Stimulated activated CD4-positive, alpha-beta T cell treated with anti-CD3 and anti-CD28 coated beads, Interleukin-1b, Interleukin-23, amount 100 ng/mL, for 1 hour (primary cell): ENCODE results near the gene PAQR3.

Source experiments
- DNase-seq, 2 donors: peaks; one replicate each; pipeline ENCODE4 v3.0.0-alpha.2; 2020; ENCODE audit warnings: low read depth in 2 of 2

Gene PAQR3, protein sequence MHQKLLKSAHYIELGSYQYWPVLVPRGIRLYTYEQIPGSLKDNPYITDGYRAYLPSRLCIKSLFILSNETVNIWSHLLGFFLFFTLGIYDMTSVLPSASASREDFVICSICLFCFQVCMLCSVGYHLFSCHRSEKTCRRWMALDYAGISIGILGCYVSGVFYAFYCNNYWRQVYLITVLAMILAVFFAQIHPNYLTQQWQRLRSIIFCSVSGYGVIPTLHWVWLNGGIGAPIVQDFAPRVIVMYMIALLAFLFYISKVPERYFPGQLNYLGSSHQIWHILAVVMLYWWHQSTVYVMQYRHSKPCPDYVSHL

DNA sequence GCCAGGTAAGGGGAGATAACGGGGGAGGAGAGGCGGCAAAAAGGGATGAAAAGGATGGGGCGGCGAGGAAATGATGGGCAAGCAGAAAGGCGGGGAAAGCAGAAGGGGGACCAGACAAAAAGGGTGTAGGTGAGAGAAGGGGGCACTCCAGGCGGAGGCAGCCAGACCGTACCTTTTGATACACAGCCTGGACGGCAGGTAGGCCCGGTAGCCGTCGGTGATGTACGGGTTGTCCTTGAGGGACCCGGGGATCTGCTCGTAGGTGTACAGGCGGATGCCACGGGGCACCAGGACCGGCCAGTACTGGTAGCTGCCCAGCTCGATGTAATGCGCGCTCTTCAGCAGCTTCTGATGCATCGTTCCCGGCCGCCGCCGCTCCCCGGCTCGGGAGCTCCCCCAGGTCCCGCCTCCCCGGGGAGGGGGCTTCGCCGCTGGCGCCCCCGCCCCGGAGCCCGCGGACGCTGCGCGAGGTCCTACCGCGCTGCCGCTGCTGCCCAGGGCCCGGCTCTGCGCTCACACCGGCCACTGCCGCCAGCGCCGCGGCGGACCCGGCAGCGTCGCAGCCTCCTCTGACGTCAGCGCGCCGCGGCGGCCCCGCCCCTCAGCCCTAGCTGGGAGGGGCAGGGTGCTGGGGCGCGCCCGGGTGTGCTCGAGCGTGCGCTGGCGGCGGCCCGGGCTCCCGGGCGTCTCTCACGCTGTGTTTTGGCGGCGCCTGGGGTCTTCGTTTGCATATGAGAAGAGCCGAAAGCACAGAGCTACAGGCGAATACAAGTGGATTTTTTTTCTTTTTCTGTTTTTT, at the start of gene PAQR3:
PAQR3 (minus strand) TSS at position 571 of the 799 bp plus-strand sequence; CDS start at position 357, 214 bp downstream.
- peak; percentile 60 to 80 for DNase-seq

DNA sequence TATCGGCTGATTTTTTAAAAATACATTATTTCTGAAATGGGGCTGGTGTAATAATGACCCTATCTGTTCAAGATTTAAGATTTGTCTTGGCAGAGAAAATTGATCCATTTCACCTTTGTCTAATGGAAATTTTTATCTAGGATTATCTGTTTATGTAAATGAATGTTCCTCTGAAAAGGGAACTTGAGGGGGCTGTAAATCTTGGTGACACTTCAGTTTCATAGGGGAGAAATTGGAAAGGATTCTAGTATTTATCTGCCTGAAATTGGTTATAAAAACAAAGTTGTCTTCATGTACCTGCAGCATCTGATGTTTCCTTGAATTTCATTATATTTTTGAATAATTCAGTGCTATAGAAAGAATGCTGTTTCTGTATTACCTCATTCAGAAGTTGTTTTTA, 48.4 kb upstream of the PAQR3 start:
- DNase-seq, result no peak

DNA sequence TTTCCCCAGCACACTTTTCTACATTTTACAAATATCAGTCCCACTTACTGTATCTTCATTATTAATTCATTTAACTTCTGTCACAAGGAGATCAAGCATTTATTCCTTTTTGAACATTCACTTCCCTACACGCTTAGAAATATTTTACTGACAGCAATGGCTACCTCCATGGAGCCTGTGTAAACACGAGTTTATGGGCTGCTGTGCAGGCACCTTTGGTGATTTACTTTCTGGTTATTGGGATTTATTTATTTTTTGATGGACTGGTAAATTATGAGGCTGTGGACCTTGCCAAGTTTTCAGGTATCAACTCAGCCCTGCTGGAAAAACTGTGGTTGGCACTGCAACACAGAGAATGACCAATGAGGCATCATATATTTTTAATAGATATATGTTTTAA, 45.4 kb upstream of the PAQR3 start:
- no peak for DNase-seq

DNA sequence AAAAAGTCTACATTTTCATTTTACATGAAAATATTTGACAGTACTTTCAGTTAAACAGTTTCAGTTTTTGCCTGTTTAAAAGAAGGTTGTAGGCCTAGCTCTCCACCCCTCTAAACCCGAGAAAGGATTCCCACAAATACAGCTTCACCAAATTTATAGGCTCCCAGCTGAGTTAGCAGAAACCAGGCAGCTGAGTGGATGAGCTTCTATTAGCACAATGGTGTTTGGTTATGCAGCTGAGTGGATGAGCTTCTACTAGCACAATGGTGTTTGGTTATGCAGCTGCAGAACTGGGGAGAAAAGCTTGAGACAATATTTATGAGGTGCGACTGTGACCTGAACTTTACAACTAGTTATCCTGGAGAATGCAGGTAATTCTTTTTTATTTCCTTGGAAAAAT, 36.6 kb upstream of the PAQR3 start:
- no peak for DNase-seq

DNA sequence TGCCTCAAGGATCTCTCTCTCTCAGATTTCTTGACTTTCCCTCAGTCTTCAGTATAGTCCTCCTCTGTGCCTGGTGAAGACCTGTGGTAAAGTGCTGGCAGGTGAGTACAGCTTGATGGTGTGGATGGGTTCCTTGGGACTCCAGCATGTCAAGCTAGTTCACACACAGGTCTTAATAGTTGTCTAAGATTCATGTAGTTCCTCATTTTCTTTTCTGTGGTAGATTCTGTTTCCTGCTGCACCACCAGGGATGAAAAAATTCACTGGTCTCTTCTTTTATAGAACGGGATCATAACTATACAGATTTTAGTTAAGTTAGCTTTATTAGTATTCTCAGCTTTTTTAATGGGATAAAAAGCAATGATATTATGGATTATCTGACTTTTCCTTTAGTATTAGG, 32.5 kb upstream of the PAQR3 start:
- no peak for DNase-seq

DNA sequence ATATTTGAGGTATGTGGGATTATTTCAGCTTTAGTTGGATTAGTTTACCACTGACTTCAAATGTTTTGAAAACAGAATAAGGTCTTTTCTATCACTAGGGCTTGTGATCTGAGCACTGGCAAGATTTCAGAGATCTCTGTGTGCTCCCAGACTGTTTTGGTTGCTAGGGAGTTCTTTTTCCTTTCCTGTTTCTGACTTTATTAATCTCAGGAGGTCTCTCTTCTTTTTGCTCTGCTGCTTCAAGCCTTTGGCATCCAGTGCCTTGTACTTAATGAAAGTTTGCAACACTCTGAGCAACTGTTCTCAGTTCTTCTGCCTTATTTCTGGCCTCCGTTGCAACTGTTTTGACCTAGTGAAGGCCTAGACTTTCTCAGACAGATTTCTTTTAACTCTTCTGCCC, 32.1 kb upstream of the PAQR3 start:
- DNase-seq, result no peak

DNA sequence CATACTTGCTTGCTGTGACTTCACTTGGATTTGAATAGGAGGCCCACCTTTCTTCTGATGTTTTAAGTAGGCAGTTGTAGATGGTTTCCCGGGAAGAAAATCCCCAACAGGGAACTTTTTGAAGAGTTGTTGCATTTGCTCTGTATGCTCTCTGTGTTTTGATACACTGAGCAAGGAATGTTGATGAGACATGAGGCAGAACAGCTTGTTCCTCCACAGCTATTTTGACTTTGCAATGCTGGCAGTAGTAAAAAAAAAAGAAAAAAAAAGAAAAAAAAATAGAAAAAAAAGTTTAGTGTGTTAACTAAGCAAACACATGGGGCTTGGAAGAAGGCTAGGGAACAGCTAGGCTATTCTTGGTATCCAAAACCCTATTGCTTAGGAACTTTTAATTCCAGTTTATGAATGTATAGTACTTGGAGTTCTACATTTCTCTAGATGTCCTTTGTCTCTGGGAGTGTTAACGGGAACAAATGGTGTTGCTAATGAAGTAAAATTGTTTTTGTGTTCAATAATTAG, 23.4 kb upstream of the PAQR3 start:
- DNase-seq, result no peak

DNA sequence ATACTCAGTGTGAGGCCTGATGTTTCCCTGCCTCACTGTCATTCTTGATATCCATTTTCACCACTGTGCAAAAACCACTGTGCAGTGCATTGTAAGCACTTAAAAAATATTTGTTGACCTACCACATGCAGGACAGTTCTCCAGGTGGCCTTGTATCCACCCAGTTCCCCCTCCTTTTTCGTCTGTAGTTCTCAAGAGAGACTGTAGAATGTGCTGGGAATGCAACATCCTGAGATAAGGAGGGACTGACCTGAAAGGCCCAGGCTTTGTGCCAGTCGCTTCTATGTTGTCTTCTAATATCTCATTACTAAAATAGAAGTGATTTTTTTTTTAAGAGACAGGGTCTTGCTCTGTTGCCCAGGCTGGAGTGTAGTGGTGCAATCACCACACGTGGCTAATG, 21.7 kb upstream of the PAQR3 start:
- DNase-seq, result no peak

DNA sequence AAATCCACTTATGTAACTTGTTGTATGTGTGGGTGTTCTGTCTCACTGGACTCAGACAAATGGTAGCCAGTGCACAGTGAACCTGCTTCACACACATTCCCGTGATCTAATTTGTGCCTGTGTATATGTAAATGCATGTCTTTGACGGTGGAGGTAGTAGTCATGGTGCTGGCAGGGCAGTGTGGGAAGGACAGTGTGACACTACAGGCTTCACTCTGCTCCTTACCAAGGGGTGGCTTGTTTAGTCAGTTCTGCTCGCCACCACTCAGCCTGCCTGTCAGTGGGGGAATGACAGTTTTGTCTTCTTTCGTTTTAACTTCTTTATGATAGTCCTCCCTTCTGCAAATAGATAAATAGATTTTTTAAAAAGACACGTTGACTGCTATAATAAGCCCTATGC, 17.7 kb upstream of the PAQR3 start:
- no peak for DNase-seq

DNA sequence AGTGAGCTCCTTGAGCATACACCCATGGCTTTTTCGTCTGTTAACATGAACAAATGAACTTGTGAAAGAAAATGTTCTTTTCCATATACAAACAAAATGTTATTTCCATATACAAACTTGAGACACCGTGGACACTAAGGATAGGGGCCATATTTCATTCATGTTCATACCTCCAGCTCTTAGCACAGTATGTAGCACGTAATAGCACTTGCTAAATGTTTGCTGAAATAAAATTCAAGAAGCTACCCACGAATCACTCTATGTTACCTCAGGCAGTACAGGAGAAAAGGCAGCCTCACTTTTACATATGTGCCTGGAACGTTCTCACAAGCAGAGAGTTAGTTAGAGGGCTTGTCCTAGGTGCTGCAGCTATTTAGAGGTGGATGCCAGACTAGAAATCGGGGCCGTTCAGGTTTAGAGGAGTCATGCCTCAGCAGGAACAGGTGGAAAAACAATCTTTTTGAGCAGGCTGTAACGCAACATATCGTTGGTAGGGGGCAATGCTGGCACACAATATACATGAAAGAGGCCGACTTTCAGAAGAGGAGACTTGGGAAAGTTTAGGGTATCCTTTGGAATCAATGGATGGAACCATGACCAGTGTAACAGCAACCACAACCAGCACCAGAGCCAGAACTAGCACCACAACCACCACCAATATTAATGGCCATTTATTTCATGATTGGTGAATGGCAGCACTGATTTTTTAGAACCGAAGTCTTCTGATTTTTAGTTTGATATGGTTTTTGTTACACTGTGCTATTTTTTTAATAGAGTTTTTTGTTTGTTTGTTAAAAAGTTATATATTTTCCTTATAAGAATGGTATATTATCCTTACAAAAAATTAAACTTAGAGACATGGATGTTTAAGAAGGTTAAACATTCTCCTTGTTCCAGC, 14.8 kb upstream of the PAQR3 start:
- no peak for DNase-seq

DNA sequence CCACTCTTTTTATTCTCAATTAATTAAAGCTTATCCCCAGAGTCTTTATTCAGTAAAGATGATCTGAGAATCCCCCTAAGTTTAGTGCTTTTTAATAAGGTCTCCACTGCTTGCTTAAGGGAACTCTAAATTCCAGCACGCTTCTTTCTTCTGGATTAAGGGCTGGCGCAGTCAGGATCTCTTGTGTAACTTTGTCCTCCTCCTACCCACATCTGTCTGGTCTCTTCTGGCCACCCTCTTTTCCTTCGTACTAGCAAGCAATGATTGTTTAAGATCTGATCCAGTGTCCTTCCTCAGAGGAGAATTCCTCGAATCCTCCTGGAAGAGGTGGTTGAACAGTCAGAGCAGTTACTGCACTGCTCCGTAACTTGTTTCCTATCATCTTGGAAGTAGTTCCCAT, 14.0 kb upstream of the PAQR3 start:
- no peak for DNase-seq

DNA sequence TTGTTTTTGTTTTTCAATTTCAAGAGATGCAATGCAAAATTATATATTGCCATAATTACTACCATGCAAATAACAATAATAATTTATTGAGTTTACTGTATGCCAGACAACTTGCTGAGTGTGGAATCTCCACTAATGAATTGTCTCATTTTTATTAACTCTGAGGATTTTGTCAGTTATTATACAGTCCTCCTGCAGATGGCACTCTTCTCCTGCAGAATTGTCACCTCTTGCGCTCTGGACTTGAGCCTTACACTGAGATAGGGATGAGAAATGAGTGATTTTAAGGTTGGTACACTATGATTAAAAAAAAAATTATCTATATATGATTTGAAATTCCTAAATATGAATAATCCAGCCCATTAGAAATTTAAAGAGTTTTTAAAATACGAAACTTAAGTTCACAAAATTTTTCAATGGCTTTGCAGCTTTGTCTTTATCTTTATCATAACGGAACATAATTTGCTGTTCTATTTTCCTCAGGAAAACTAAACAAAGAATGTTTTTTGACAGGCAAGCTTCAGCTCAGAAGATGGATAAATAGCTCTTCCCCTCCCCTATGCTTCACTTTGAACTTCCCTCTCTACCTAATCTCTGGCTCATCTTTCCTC, 12.7 kb upstream of the PAQR3 start:
- no peak for DNase-seq

DNA sequence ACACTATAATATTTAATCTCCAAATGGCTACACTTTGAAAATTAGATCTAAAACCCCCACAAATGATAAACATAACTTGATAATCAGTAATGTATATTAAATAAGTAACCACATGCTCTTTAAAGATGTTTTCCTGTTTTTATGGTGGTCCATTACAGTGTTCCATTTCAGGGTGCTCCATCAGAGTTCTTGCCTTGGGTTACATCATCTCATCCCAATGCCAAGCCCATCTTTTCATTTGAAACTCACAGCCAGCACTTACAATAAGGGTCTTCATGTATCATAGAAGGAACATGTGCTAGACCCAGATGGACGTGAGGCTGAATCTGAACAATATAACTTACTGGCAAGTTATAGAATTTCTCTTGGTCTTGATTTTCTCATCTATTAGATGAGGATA, 10.5 kb upstream of the PAQR3 start:
- no peak for DNase-seq

DNA sequence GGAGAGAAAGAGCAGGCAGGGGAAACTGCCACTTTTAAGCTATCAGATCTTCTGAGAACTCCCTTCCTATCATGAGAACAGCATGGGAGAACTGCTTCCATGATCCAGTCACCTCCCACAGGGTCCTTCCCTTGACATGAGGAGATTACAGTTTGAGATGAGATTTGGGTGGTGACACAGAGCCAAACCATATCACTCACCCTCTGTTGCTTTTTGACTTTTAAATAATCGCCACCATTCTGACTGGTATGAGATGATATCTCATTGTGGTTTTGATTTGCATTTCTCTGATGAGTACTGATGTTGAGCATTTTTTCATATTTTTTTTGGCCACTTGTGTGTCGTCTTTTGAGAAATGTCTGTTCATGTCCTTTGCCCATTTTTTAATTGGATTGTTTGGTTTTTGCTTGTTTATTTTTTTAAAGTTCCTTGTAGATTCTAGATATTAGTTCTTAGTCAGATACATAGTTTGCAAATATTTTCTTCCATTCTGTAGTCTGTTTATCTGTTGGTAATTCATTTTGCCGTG, 6.5 kb upstream of the PAQR3 start:
- no peak for DNase-seq

DNA sequence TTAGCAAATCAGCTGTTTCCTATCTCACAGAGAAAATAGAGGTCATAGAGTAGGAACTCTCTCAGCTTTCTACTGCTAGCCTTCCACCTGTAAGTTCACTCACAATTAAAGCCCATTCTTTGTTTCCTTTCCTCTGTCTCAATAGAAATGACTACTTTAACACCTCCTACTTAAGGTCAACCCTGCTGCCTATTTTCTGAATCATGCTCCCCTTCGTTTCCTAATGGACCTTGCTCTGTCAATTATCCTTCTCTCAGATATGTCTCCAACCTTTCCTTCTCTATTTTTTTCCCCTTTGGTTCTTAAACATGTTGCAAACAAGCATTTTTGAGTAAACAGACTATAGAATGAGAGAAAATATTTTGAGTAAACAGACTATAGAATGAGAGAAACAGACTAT, 5.1 kb upstream of the PAQR3 start:
- DNase-seq, result no peak

DNA sequence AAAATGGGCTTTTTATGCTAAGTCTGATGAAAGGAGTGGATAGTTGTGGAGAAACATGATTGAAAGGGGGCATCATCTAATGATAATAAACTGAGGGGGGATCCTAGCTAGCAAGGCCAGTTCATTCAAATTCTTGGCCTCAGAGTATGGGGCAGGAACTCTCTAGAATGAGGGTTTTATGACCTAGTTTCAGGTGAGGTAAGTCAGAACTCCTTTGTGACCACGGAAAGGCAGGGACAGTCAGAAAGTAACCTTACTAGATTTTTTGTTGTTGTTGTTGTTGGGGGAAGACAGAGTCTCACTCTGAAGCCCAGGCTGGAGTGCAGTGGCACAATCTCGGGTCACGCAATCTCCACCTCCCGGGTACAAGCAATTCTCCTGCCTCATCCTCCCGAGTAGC, 1.5 kb upstream of the PAQR3 start:
- no peak for DNase-seq

DNA sequence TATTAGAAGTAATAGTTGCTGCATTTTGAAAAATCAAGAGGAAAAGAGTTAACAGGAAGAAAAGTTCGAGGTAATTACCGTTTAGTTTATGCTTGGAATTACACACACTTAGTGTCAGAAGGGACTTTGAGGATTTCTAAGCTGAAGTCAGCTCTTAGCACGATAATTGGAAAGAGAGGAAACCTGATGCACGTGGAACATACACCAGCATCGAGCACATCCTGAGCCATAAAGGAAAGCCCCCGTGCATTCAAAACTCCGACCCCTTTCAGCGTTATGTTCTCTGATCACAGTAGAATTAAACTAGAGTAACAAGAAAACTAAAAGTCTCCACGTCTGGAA, 400 bp upstream of the PAQR3 start:
- DNase-seq, result no peak

DNA sequence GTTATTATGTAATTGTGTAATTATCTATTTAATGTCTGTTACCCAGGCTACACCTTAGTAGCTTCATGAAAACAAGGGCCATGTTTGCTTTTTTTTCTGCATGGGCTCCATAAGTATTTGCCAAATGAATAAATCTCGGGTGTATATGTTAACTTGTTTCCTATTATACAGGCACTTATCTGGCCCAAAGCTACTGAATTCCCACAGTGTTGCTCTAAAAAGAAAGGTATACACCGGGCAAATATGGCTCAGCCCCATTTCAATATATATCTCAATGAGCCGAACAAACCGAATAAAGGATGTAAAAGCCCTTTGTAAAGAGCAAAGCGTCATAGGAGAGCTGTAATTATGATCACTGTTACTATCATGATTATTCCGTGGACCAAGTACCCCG, 767 bp downstream of the PAQR3 start:
- DNase-seq, result no peak

DNA sequence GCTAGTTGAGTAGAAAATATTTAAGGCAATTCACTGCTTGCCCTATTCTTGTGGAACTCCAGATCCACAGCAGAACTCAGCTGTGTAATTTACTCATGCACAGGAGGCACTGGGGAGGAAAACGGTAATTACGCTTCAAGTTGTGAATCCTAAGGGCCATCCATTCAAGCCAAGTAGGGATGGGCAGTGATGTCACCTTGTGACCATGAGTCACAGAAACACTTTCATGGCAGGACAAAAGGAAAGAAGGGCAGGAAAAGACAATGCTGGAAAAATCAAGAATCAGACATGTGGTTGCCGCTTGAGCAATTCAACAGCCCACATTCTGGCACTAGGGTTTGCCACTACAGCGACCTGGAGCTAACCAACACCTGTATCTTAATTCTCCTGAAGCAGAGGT, 1.4 kb downstream of the PAQR3 start:
- DNase-seq, result no peak

DNA sequence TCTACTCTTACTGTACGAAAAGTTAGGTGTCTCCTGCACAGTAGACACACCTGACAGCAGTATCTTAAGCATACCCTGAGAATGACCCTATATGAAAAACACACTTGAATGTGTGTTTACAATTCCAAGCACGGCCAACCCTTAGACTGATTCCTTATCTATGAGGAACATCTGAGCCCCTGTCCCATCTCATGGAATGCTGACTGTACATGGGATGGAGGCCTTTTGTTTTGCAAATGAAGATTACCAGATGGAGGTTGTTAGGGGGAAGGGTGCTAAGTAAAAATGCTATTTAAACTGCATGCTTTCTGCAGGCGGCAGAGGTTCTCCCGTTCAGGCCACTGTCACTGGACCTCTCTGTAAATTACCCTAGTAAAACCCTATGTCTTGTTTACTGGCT, 2.2 kb downstream of the PAQR3 start:
- no peak for DNase-seq

DNA sequence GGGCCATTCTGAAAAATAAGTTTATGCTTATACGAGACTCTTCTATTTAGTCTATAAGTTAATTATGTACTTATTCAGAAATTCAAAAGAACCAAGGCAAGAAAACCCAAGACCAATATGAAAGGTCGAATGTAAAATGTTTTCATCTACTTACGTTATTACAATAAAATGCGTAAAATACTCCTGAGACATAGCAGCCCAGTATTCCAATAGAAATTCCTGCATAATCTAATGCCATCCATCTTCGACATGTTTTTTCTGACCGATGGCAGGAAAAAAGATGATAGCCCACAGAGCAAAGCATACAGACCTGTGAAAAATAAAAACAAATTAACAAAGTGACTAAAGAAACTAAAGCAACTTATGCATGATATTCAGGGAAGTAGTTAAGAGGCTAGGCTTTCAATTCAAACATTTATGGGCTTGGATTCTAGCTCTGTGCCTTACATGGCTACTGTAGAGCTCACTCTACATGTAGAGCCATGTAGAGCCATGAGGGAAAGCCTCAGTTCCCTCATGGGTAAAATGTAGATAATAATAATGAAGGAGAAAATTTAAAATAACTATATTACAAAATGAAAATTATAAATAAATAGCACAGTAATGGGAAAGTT, 9.1 kb downstream of the PAQR3 start:
- DNase-seq, result no peak
